HepG2 (cell line): ENCODE data around the gene KCTD19. TPM values are rescaled to one million over a fixed set of nuclear protein-coding genes. Genes with fewer than 3 reads are reported as not detected.

Experiments
- ATF3 ChIP-seq: sonication (generic); formaldehyde crosslinking; IDR thresholded peaks from 2 replicates; pipeline ENCODE4 v1.4.0; 2020; ENCODE audit warnings: missing genetic modification reagents
- CBX1 ChIP-seq: IDR thresholded peaks from one replicate; pipeline ENCODE4 v1.6.1; 2016; ENCODE audit warnings: antibody characterized with exemption, low read depth
- CBX2 ChIP-seq, 2 experiments: fragments of 200-600 bp in 1 of 2; sonication (generic); formaldehyde crosslinking in 1 of 2; IDR thresholded peaks; 2 replicates each; pipeline versions ENCODE4 v1.7.0 to v1.8.1; 2018 to 2022; ENCODE audit warnings: low read depth in 2 of 2, low read length in 1 of 2, mild to moderate bottlenecking in 1 of 2, missing genetic modification reagents in 1 of 2
- CCAR2 ChIP-seq: fragments of 200-400 bp; formaldehyde crosslinking; optimal IDR thresholded peaks from 2 replicates; pipeline ENCODE3; 2018; ENCODE audit warnings: low read depth, mild to moderate bottlenecking, low read length, moderate library complexity
- CEBPG ChIP-seq: IDR thresholded peaks from 2 replicates; pipeline ENCODE4 v1.6.1; 2016
- HDAC6 ChIP-seq: fragments of 200-600 bp; sonication (generic); IDR thresholded peaks from 2 replicates; pipeline ENCODE4 v1.7.0; 2017; ENCODE audit warnings: mild to moderate bottlenecking, antibody characterized with exemption, low read length, low read depth
- IRX3 ChIP-seq: sonication (generic); formaldehyde crosslinking; IDR thresholded peaks from 2 replicates; pipeline ENCODE4 v1.8.1; 2023; ENCODE audit warnings: mild to moderate bottlenecking, low read depth, missing genetic modification reagents, borderline replicate concordance
- KDM5B ChIP-seq: sonication (generic); formaldehyde crosslinking; IDR thresholded peaks from 2 replicates; pipeline ENCODE4 v1.4.0; 2020; ENCODE audit warnings: missing genetic modification reagents, mild to moderate bottlenecking, borderline replicate concordance
- MEIS2 ChIP-seq: sonication (generic); formaldehyde crosslinking; IDR thresholded peaks from 2 replicates; pipeline ENCODE4 v1.9.0; 2021; ENCODE audit warnings: mild to moderate bottlenecking, missing genetic modification reagents
- NBN ChIP-seq: fragments of 450-650 bp; conservative IDR thresholded peaks from 2 replicates; pipeline ENCODE4 v1.6.1; 2017
- NCOA1 ChIP-seq: sonication (generic); formaldehyde crosslinking; IDR thresholded peaks from 2 replicates; pipeline ENCODE4 v1.9.0; 2021; ENCODE audit warnings: missing genetic modification reagents
- NRL ChIP-seq: sonication (generic); formaldehyde crosslinking; IDR thresholded peaks from 2 replicates; pipeline ENCODE4 v1.5.0; 2020; ENCODE audit warnings: missing genetic modification reagents, mild to moderate bottlenecking, moderate library complexity, borderline replicate concordance
- PHF20 ChIP-seq: sonication (generic); formaldehyde crosslinking; IDR thresholded peaks from 2 replicates; pipeline ENCODE4 v1.5.0; 2020; ENCODE audit warnings: mild to moderate bottlenecking, missing genetic modification reagents
- SAP130 ChIP-seq: IDR thresholded peaks from 2 replicates; pipeline ENCODE4 v1.6.1; 2016; ENCODE audit warnings: low read depth
- SSRP1 ChIP-seq: IDR thresholded peaks from 2 replicates; pipeline ENCODE4 v1.6.1; 2016; ENCODE audit warnings: control low read depth
- SYNCRIP ChIP-seq: fragments of 200-400 bp; formaldehyde crosslinking; IDR thresholded peaks from 2 replicates; pipeline ENCODE4 v1.6.1; 2018; ENCODE audit warnings: mild to moderate bottlenecking, low read depth, low read length; ENCODE audit not compliant: insufficient read depth
- TAF15 ChIP-seq: fragments of 200-400 bp; formaldehyde crosslinking; IDR thresholded peaks from one replicate; pipeline ENCODE4 v1.6.1; 2018; ENCODE audit warnings: mild to moderate bottlenecking, low read depth, low read length; ENCODE audit not compliant: poor library complexity, severe bottlenecking
- TEF ChIP-seq: sonication (generic); formaldehyde crosslinking; IDR thresholded peaks from 2 replicates; pipeline ENCODE4 v1.5.0; 2020; ENCODE audit warnings: missing genetic modification reagents
- TP53 ChIP-seq: sonication (generic); formaldehyde crosslinking; conservative IDR thresholded peaks from 2 replicates; pipeline ENCODE4 v1.4.0; 2020; ENCODE audit warnings: missing genetic modification reagents
- WIZ ChIP-seq: sonication (generic); formaldehyde crosslinking; IDR thresholded peaks from 2 replicates; pipeline ENCODE4 v1.5.1; 2020; ENCODE audit warnings: mild to moderate bottlenecking, missing genetic modification reagents
- ZBTB20 ChIP-seq: sonication (generic); formaldehyde crosslinking; IDR thresholded peaks from 2 replicates; pipeline ENCODE4 v1.8.1; 2023; ENCODE audit warnings: missing genetic modification reagents, low read depth, mild to moderate bottlenecking, borderline replicate concordance
- ZFP37 ChIP-seq: sonication (generic); formaldehyde crosslinking; IDR thresholded peaks from 2 replicates; pipeline ENCODE4 v1.4.0; 2020; ENCODE audit warnings: missing genetic modification reagents, borderline replicate concordance
- ZNF138 ChIP-seq: sonication (generic); formaldehyde crosslinking; IDR thresholded peaks from 2 replicates; pipeline ENCODE4 v1.5.0; 2020; ENCODE audit warnings: mild to moderate bottlenecking, low read depth, missing genetic modification reagents
- ZNF17 ChIP-seq: sonication (generic); formaldehyde crosslinking; IDR thresholded peaks from 2 replicates; pipeline ENCODE4 v1.5.0; 2020; ENCODE audit warnings: mild to moderate bottlenecking, missing genetic modification reagents
- ZNF205 ChIP-seq: IDR thresholded peaks from 2 replicates; pipeline ENCODE4 v1.6.1; 2018; ENCODE audit warnings: missing biosample characterization, missing genetic modification reagents
- ZNF263 ChIP-seq: sonication (generic); formaldehyde crosslinking; IDR thresholded peaks from 2 replicates; pipeline ENCODE4 v1.4.0; 2020; ENCODE audit warnings: missing genetic modification reagents
- ZNF282 ChIP-seq: fragments of 450-650 bp; IDR thresholded peaks from 2 replicates; pipeline ENCODE4 v1.6.1; 2018; ENCODE audit not compliant: partially characterized antibody
- ZNF547 ChIP-seq: sonication (generic); formaldehyde crosslinking; IDR thresholded peaks from 2 replicates; pipeline ENCODE4 v1.5.1; 2020; ENCODE audit warnings: mild to moderate bottlenecking, missing genetic modification reagents
- ZNF629 ChIP-seq: sonication (generic); formaldehyde crosslinking; conservative IDR thresholded peaks from 2 replicates; pipeline ENCODE4 v1.5.0; 2020; ENCODE audit warnings: missing genetic modification reagents
- ZNF670 ChIP-seq: sonication (generic); formaldehyde crosslinking; IDR thresholded peaks from 2 replicates; pipeline ENCODE4 v1.8.0; 2022; ENCODE audit warnings: mild to moderate bottlenecking, missing genetic modification reagents, borderline replicate concordance
- polyA plus RNA-seq, 8 experiments: library from polyadenylated mRNA; depleted of rRNA in 3 of 8; stranded (reverse) in 7 of 8; unstranded in 1 of 8; fragments of >200 nt; fragmentation: Illumina TruSeq in 4 of 8; extraction: Trizol in 4 of 8; gene quantifications; 2 replicates each; pipeline versions ENCODE4 v1.2.1 to v1.2.3, GENCODE V29; 2011 to 2016; ENCODE audit warnings: low read depth in 4 of 8, missing spikeins in 1 of 8, mixed read lengths in 1 of 8; ENCODE audit not compliant: insufficient read depth in 1 of 8
- total RNA-seq, 5 experiments: library from RNA; depleted of rRNA; stranded (reverse); fragments of >200 nt; fragmentation: Illumina TruSeq; extraction: Trizol; gene quantifications; 2 replicates each; pipeline ENCODE4 v1.2.3, GENCODE V29; 2016; ENCODE audit warnings: low read depth in 1 of 5

The KCTD19 gene
- total and polyA plus RNA-seq, 2 of the 13 experiments (the other 11 are each of a cell fraction or from before 2014, with no cell fraction given): not detected

- TF ChIP-seq ZNF205 (CRISPR knock-in tag) (0 out of 2 replicates have a peak, but pooled peaks have one; percentile 18), KDM5B (no peak; the same call in 1 of the 2 replicates), ZNF263 (CRISPR knock-in tag) (peak; percentile 43; the same call in 1 of the 2 replicates), NRL (no peak), TP53 (no peak), ZFP37 (CRISPR knock-in tag) (no peak), HDAC6 (no peak), CBX2 (IDR thresholded peaks at IDR 0.05; ENCODE audit: low read depth, low read length) (no peak), CBX2 (CRISPR knock-in tag; IDR thresholded peaks at IDR 0.05; ENCODE audit: low read depth) (0 out of 2 replicates have a peak, but pooled peaks have one; percentile 21), PHF20 (CRISPR knock-in tag) (no peak), ZNF17 (CRISPR knock-in tag) (no peak), ZNF138 (CRISPR knock-in tag) (no peak), TEF (CRISPR knock-in tag) (no peak), CEBPG (no peak), TAF15 (peak; percentile 47), ZNF547 (CRISPR knock-in tag) (no peak; the same call in 1 of the 2 replicates), MEIS2 (CRISPR knock-in tag) (no peak), ATF3 (no peak), ZNF670 (CRISPR knock-in tag) (0 out of 2 replicates have a peak, but pooled peaks have one; percentile 40), ZNF282 (no peak), SAP130 (peak; percentile 48; the same call in 1 of the 2 replicates), CBX1 (no peak), NCOA1 (no peak), ZBTB20 (CRISPR knock-in tag) (no peak), SSRP1 (CRISPR knock-in tag) (no peak), WIZ (no peak), IRX3 (CRISPR knock-in tag) (no peak), ZNF629 (CRISPR knock-in tag) (no peak), CCAR2 (no peak), NBN (no peak), SYNCRIP (no peak)
Measured at GRCh38 chr16:67248401-67249177, 78.0 kb downstream of the KCTD19 start, which contains the start of gene SLC9A5 (continued).
